Testis (tissue), 2 donors: ENCODE results near the gene ZNF554.

Experiments used
- CTCF ChIP-seq, 3 experiments: fragments of 450-650 bp in 2 of 3; fragments of 200-600 bp in 1 of 3; sonication (generic) in 1 of 3; IDR thresholded peaks; one replicate each; pipeline ENCODE4 v1.5.1; 2016 to 2019; ENCODE audit warnings: antibody characterized with exemption in 3 of 3, mild to moderate bottlenecking in 2 of 3, moderate library complexity in 1 of 3
- POLR2A ChIP-seq: fragments of 450-650 bp; IDR thresholded peaks from one replicate; pipeline ENCODE4 v1.6.1; 2017; ENCODE audit warnings: antibody characterized with exemption, mild to moderate bottlenecking, moderate library complexity

- TF ChIP-seq CTCF (IDR thresholded peaks at IDR 0.05) (peak in 2 of 3 experiments; percentile 54 to 72), POLR2A (no peak)
These were observed 21.4 kb downstream of the ZNF554 start, which contains the start of gene ZNF555 for GRCh38 chr19:2840794-2841791.
